ENCODE measurements around the gene SLK. TPM values are rescaled to one million over a fixed set of nuclear protein-coding genes. Genes with fewer than 3 reads are reported as not detected.

The SLK gene
- total and polyA plus RNA-seq, 10 of the 15 experiments (the other 5 are each of a cell fraction or from before 2014, with no cell fraction given): 2.5 to 24.2 (median 11.1) TPM

DNA sequence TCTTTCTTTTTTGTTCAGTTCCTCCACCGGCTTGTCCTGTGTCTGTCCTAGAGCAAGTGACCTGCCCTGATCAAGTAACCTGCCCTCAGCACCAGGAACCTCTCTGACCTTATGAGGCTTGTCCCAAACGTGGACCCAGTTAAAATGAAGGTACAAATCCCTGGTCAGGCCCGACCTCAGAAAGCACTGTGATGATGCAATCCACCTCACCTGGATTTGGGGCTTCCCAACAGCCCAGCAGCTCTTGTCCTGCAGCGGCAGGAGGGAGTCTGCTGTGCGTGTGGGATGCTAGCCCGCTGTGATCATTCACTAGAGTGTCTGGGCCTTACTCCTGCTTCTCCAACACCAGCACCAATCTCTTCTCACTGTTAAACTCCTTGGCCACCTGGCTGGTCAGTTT lies 107.6 kb downstream of the SLK start:
- no peak for ATAC-seq
- TF ChIP-seq ZNF384 (IDR thresholded peaks at IDR 0.05; ENCODE audit: borderline replicate concordance, low read depth, low read length) (no peak), CEBPB (IDR thresholded peaks at IDR 0.05; ENCODE audit: borderline replicate concordance in 1 of 2, low read depth in 2 of 2, low read length in 2 of 2) (no peak), SUPT20H (IDR thresholded peaks at IDR 0.05; ENCODE audit: borderline replicate concordance, control insufficient read depth, low read depth, low read length) (no peak), STAT1 (conservative IDR thresholded peaks at IDR 0.05) (no peak), YBX1 (IDR thresholded peaks at IDR 0.05) (no peak), IKZF2 (IDR thresholded peaks at IDR 0.05) (no peak)
- TF ChIP-seq, protein P1, sequence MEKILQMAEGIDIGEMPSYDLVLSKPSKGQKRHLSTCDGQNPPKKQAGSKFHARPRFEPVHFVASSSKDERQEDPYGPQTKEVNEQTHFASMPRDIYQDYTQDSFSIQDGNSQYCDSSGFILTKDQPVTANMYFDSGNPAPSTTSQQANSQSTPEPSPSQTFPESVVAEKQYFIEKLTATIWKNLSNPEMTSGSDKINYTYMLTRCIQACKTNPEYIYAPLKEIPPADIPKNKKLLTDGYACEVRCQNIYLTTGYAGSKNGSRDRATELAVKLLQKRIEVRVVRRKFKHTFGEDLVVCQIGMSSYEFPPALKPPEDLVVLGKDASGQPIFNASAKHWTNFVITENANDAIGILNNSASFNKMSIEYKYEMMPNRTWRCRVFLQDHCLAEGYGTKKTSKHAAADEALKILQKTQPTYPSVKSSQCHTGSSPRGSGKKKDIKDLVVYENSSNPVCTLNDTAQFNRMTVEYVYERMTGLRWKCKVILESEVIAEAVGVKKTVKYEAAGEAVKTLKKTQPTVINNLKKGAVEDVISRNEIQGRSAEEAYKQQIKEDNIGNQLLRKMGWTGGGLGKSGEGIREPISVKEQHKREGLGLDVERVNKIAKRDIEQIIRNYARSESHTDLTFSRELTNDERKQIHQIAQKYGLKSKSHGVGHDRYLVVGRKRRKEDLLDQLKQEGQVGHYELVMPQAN (conservative IDR thresholded peaks at IDR 0.05): no peak
- BruUV-seq (replicated peaks): no TSS peak
- H3K79me2 ChIP-seq (ENCODE audit: control insufficient read depth, insufficient read depth, low read length): no peaks in the 10 kb centered on the region
- ChIA-PET CTCF (interaction anchor here (1.4 kb wide), 1 partner anchor 8 kb away, joined by 6 read pairs; no protein-coding TSS in a partner anchor), RAD21 (ENCODE audit: unreplicated experiment) (no interaction called here), SMC1A (ENCODE audit: uncharacterized antibody, unreplicated experiment) (no interaction called here), POLR2A (no interaction called here)
- 40% methylated on average over 6 of the region's 6 CpGs for WGBS (ENCODE audit: insufficient coverage, insufficient replicate concordance, low lambda C conversion rate, missing lambda C conversion rate)
- H3K9ac ChIP-seq (ENCODE audit: control insufficient read depth, insufficient read depth, low read length): no peak overlapping the region
- no peak overlapping the region for H2AFZ ChIP-seq (ENCODE audit: control insufficient read depth, low read depth, low read length)
- H3K36me3 ChIP-seq (ENCODE audit: control insufficient read depth in 2 of 2, insufficient read depth in 2 of 2, low read length in 1 of 2): no peaks in the 10 kb centered on the region
- H3K4me1 ChIP-seq (ENCODE audit: control insufficient read depth, insufficient read depth, low read length): no peaks in the 10 kb centered on the region
- no peak for DNase-seq (ENCODE audit: low read depth, low spot score)
- H3K4me2 ChIP-seq (ENCODE audit: control insufficient read depth, insufficient read depth): no peak overlapping the region
- FAIRE-seq: no peak
- no peaks in the 10 kb centered on the region for H3K27me3 ChIP-seq (replicated peaks in 1 of 2; ENCODE audit: control insufficient read depth in 2 of 2, insufficient read depth in 2 of 2, low read length in 1 of 2)
- intact Hi-C loops (cut with micrococcal nuclease; ENCODE audit: unreplicated experiment) (no loop called here), in situ Hi-C loops (cut with MboI) (no loop called here)
- H3K27ac ChIP-seq (ENCODE audit: control insufficient read depth, insufficient read depth): no peak overlapping the region
- no peak overlapping the region for H3K4me3 ChIP-seq
- H3K9me3 ChIP-seq (replicated peaks; ENCODE audit: control insufficient read depth, insufficient read depth, low read length): no peaks in the 10 kb centered on the region
- H4K20me1 ChIP-seq (ENCODE audit: control insufficient read depth, insufficient read depth): no peaks in the 10 kb centered on the region

All from GM12878 (cell line).